ENCODE measurements around the gene NIPAL4.
"Not testable (repeated sequence)": the region's sequence is repeated elsewhere in the genome, so short reads cannot be mapped to it uniquely, and the experiment has no call there.

The NIPAL4 gene

DNA sequence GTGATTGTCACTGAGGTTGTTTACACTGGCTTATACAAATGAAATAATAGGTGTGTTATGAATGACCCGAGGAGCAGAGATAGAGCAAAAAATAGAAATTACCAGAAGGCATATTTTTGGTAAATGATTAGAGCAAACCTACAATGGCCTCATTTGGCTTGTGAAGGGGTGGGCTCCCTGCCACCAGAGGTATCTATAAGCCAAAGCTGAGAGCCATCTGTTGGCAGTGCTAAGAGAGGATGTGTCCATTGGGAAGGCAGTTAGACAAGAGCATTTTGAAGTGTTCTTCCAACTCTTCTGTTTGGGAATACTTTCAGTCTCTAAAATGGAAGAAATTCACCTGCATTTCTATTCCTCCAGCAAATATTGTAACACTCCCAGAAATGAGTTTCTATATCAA, 10.6 kb downstream of the NIPAL4 start:
- FAIRE-seq (no peak), DNase-seq (ENCODE audit: insufficient read length, low spot score) (no peak)
- TF ChIP-seq POLR2A (IDR thresholded peaks at IDR 0.05; ENCODE audit: low read depth, low read length) = no peak

DNA sequence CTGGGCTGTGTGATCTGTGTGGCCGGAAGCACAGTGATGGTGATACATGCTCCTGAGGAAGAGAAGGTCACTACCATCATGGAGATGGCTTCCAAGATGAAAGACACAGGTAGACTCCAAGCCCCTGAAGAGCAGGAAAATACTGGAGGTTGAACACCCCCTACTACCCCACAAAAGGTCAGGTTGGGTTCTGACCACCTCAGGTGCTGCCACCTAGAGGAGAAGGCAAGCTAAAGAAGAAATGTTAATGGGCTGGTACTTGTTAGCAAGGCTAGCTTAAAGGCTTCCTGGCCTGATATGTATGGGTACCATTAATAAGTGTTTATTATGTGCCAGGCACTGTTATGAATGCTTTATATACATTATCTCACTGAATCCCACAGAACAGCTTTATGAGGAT, 11.7 kb downstream of the NIPAL4 start:
- DNase-seq (ENCODE audit: insufficient read length, low spot score) (peak; percentile 37), FAIRE-seq (no peak)
- no peak for TF ChIP-seq POLR2A (IDR thresholded peaks at IDR 0.05; ENCODE audit: low read depth, low read length)

DNA sequence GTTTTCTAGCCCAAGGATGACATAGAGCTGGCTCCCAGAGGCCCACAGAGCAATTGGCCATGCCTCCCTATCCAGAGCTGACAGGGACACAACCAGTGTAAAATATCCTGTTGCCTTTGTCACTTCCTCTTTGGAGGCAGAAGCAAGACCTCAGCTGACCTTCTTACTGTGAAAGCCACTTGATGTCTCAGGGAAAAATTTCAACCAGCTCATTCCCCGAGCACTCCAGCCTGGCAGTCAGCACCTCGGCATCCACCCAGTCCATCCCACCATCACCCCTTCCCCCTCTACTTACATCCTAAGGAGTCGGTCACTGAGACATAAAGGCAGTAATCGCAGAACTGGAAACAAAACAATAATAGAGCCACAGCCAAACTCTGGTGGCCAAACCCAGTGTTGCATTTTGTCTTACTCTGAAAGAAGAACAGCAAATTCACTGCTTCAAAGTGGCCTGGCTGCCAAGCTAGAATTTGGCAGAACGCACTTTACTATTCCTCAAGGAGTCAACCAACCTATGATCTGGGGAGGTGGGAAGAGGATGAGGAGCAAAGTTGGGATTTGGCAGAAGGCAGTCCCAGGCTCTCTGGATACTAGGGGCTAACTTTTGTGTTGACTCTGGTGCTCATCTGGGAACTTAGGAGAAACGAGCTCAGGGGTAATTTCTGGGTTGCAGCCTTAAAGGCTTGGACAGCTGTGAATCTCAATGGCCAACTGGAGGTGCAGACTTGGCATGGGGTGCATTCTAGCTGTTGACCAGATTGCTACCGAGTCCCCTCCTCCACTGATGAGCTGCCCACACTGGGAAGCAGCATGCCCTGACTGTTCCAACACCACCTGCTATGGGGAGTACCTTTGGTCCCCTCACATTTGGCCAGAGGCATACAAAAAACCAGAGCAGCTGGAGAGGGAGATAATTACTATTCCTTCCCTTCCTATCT, 13.6 kb downstream of the NIPAL4 start:
- TF ChIP-seq POLR2A (IDR thresholded peaks at IDR 0.05; ENCODE audit: low read depth, low read length) = no peak
- FAIRE-seq (no peak), DNase-seq (ENCODE audit: insufficient read length, low spot score) (no peak)

DNA sequence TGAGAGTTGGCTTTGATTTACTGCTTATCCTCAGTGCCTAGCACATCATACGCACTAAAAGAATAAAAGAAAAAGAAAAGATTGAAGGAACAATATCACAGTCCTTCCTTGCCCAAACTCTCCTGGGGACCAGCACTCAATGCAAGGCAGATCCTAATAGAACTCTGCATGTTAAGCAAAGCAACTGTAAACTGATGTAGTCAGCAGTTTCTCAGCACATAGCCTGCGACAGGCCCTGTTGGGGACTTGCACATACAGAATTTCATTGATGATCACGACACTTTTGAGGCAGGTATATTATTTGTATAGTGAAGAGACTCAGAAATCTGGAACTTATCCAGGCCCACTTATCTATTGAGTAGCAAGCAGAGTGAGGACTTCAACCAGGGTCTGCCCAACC, 15.4 kb downstream of the NIPAL4 start:
- DNase-seq (ENCODE audit: insufficient read length, low spot score) (no peak), FAIRE-seq (no peak)
- no peak for TF ChIP-seq POLR2A (IDR thresholded peaks at IDR 0.05; ENCODE audit: low read depth, low read length)

DNA sequence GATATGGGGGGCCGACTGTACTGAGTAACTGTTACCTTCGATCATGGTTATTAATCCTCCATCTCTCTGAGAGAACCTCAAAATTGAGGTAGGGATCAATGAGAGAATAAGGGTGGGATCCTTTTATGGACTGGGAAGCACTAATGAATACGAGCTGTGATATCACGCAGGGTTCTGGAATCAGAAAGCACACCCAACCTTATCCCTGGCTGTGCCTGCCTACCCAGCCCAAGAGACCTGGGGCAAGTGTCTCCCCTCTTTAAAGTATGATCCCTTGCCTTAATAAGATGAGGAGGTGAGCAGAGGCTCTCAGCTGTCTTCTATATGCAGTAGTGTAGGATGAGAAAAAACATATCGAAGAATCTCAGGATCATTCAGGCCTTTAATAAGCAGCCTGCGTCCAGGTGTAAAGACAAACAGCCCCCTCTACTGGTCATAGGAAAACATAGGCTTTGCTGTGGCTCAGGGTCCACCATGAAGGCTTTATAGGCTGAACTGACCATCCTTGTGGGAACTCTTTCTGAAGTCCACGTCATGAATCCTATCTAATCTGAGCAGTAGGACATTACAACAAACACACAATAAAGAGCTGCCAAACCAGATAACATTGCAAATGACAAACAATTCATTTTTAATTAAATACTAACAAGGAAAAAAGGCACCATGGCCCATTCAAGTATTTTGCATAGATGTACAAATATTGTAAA, 16.8 kb downstream of the NIPAL4 start:
- no peak for FAIRE-seq
- TF ChIP-seq POLR2A (IDR thresholded peaks at IDR 0.05; ENCODE audit: low read depth, low read length) = no peak
- DNase-seq (ENCODE audit: insufficient read length, low spot score) = peak; percentile 54

DNA sequence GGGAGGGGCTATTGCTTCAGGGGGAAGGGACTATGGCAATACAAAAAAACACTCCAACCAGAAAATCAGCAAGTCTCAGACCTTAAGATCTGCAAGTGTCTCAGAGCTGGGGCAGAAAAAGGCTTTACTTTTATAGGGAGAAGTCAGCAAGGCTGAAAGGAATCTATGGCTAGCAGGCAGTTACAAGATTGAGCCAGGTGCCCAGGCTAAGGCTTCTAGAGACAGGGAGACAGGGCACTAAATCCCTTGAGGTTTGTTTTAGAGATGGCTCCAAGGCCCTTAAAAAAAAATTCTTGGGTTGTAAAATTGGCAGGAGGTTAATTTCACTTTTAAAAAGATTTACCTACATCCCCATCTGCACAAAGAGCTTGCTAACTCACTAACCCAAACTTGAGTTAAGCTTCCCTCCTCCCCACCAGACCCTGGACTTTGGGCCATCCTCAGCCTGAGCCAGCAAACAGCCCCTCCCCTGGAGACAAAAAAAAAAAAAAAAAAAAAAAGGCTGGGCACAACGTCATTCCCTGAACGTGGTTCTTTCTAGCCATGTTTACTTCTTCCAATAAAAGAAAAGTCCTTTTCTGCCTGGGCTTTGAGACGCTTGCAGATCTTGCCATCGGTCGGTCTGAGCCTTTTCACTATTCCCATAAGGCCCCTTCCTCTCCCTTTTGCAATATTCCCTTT, 17.9 kb downstream of the NIPAL4 start:
- no peak for TF ChIP-seq POLR2A (IDR thresholded peaks at IDR 0.05; ENCODE audit: low read depth, low read length)
- no peak for FAIRE-seq
- no peak for DNase-seq (ENCODE audit: insufficient read length, low spot score)

DNA sequence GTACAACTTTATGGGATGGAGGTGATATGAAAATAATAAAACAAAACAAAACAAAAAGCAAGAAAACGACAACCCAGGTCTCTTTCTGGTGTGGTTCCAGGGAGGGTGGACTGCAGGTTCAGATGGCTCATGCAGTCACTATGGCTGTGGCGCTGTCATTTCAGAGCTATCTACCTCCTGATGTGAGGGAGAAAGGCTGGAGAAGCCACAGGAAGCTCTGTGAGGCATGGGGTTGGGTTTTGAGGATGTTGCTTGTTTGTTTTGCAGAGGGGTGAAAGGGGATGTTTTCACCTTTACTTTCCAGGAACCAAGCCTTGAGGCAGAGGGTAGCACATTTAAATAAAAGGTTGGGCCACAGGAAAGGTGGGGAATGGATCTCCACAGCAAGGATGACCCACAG, 18.7 kb downstream of the NIPAL4 start:
- TF ChIP-seq POLR2A (IDR thresholded peaks at IDR 0.05; ENCODE audit: low read depth, low read length) = no peak
- FAIRE-seq (no peak), DNase-seq (ENCODE audit: insufficient read length, low spot score) (no peak)

DNA sequence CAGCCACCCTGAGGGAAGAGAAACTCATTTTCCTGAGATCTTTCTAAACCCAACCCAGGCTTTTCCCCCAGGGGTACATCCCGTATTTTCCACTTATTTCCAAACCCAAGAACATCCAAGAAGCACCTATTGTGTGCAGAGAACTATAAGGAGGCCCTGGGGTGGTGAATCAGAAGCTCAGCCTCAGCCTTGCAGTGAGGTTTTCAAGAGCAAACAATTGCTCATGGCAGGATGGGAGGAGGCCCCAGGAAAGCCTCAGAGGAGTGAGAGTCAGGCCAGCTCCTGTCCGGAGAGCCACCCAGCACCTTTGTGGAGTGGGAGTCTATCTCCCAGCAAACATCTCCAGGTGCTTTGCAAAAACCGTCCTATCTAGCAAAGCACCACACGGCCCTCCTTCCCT, 19.2 kb downstream of the NIPAL4 start:
- TF ChIP-seq POLR2A (IDR thresholded peaks at IDR 0.05; ENCODE audit: low read depth, low read length) = no peak
- DNase-seq (ENCODE audit: insufficient read length, low spot score) (no peak), FAIRE-seq (no peak)

DNA sequence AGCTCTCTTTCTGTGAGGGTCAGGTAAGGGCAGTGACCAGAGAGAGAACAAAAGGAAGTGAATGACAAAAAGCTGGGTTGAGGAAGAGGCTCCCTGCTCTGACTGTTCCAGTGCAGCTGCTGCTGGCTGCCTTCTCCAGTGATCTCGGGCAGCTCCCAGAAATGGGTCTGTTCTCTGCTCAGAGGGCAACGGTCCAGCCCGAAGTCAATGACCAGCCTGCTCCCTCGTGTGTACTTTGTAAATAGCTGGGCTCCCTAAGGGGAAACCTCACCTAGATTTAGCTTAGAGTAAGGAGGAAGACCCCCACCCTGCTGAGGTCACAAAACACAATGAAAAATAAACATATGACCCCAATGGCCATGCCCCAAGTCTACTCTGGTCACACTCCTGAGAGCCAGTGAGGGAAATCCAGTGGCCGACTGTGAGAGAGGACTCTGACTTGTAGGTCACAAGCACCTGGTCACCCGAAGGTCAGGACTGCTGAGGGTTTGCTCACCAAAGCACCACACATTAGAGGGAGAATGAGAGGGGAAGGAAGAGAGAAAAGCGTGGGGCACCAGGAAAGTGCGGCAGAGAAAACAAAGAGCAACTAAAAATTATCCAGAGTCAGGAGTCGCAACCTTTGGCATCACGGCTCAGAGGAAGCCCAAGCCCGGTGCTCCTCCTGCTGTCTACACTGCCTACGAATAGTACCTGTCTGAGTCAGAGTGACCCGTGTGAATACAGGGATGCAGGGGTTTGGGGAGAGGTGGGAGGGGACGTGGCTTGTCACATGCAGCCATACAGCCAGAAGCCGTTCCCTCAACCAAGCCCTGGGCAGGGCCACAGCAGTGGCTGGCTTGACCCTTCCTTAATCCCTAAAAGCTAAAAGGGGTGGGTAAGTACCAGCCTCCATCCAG, 19.8 kb downstream of the NIPAL4 start:
- FAIRE-seq (no peak), DNase-seq (ENCODE audit: insufficient read length, low spot score) (no peak)
- TF ChIP-seq POLR2A (IDR thresholded peaks at IDR 0.05; ENCODE audit: low read depth, low read length) = no peak

DNA sequence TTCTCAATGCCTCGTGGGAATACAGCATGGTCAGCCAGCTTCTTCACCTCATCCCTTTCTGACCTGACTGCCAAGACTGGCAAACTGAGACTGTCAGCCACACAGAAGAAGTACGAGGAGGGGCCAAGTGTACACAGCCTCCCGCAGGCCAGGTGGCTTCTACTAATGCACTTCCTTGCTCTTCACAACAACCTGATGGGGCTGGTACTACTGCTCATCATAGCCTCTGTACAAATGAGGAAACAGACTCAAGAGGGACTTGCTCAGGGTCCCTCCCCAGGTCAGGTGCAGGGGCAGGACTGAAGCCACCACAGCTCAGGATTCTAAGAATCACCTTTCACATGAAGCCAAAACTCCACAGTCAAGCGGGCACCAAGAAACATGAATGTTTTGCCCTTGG, 21.3 kb downstream of the NIPAL4 start:
- no peak for DNase-seq (ENCODE audit: insufficient read length, low spot score)
- TF ChIP-seq POLR2A (IDR thresholded peaks at IDR 0.05; ENCODE audit: low read depth, low read length) = no peak
- FAIRE-seq = no peak

DNA sequence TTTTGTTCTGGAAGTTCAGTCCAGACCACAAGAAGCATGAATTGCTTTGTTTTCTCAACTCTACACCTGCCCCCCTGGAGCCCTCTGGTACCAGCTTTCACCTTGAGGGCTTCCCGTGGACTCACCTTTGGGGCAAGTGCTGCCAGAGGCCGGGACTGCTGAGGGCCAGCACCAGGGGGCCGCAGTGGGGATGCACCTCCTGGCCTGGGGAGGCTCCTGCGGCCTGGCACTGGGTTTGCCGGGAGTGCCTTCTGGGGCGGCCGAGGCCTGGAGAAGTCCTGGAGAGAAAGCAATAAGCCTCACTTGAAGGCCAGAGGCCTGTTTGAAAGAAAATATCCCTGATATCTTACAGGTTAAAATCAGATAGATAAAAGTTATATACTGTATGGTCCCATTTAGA, 21.7 kb downstream of the NIPAL4 start:
- TF ChIP-seq POLR2A (IDR thresholded peaks at IDR 0.05; ENCODE audit: low read depth, low read length) = no peak
- no peak for DNase-seq (ENCODE audit: insufficient read length, low spot score)
- no peak for FAIRE-seq

DNA sequence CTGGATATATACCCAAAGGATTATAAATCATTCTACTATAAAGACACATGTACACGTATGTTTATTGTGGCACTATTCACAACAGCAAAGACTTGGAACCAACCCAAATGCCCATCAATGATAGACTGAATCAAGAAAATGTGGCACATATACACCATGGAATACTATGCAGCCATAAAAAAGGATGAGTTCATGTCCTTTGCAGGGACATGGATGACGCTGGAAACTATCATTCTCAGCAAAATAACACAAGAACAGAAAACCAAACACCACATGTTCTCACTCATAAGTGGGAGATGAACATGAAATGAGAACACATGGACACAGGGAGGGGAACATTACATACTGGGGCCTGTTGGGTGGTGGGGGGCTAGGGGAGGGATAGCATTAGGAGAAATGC, 22.7 kb downstream of the NIPAL4 start:
- FAIRE-seq; DNase-seq (ENCODE audit: insufficient read length, low spot score): not testable (repeated sequence)

DNA sequence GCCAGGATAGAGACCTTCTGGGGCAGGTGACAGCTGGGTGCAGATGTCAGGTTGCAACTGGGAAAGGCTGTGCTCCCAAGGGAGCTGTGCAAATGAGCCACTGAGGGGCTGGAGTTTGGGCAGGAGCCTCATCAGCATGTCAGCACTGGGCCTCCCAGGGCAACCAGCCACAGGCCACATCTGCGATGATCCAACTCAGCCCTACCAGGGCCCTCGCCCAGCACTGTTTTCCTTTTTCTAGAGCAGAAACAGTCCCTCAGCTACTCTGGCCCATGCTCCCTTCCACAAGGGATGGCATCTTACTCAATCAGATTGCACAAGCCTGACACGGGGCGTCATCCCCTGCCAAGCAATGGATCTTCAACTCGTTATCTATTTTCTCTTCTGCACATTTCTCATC, 24.8 kb downstream of the NIPAL4 start:
- FAIRE-seq (no peak), DNase-seq (ENCODE audit: insufficient read length, low spot score) (no peak)
- no peak for TF ChIP-seq POLR2A (IDR thresholded peaks at IDR 0.05; ENCODE audit: low read depth, low read length)
